GM10266 (cell line): ENCODE measurements around the gene TMEM140.

Experiments
- DNase-seq: peaks from one replicate; pipeline ENCODE4 v3.0.0; 2012; ENCODE audit errors: extremely low spot score
- CTCF ChIP-seq: IDR thresholded peaks from 2 replicates; pipeline ENCODE4 v1.5.1; 2012; ENCODE audit warnings: mild to moderate bottlenecking, low read depth; ENCODE audit not compliant: control insufficient read depth, insufficient read depth; ENCODE audit errors: missing control alignments

Gene TMEM140

GRCh38 chr7:135197343-135197742 is 49.5 kb downstream of the TMEM140 start:
- no peak for TF ChIP-seq CTCF
- no peak for DNase-seq

GRCh38 chr7:135197906-135198655 is 50.2 kb downstream of the TMEM140 start:
- TF ChIP-seq CTCF = no peak
- no peak for DNase-seq

- no peak for TF ChIP-seq CTCF
- no peak for DNase-seq
Measured at GRCh38 chr7:135199439-135199838, 51.6 kb downstream of the TMEM140 start.

GRCh38 chr7:135200821-135201331 is 53.0 kb downstream of the TMEM140 start:
- no peak for DNase-seq
- TF ChIP-seq CTCF = no peak

GRCh38 chr7:135201350-135201749 is 53.5 kb downstream of the TMEM140 start:
- DNase-seq = no peak
- TF ChIP-seq CTCF = no peak

GRCh38 chr7:135204341-135204749 is 56.5 kb downstream of the TMEM140 start:
- no peak for DNase-seq
- no peak for TF ChIP-seq CTCF

- DNase-seq = no peak
- no peak for TF ChIP-seq CTCF
Measured at GRCh38 chr7:135204876-135205275, 57.0 kb downstream of the TMEM140 start.
